H1 (cell line): ENCODE results near the gene UPF1. TPM values are rescaled to one million over a fixed set of nuclear protein-coding genes. Genes with fewer than 3 reads are reported as not detected.

Experiments
- BACH1 ChIP-seq: IDR thresholded peaks from 2 replicates; pipeline ENCODE4 v1.6.1; 2012; ENCODE audit warnings: low read length, improper control_type of control experiment
- BRCA1 ChIP-seq: IDR thresholded peaks from 2 replicates; pipeline ENCODE4 v1.6.1; 2012; ENCODE audit warnings: low read depth, low read length, improper control_type of control experiment
- CTBP2 ChIP-seq: IDR thresholded peaks from 2 replicates; pipeline ENCODE4 v1.7.0; 2011; ENCODE audit warnings: borderline replicate concordance, mild to moderate bottlenecking, moderate library complexity, mixed read lengths, low read length; ENCODE audit not compliant: insufficient read depth, insufficient read length
- JUN ChIP-seq: IDR thresholded peaks from 2 replicates; pipeline ENCODE4 v1.6.1; 2011; ENCODE audit warnings: low read depth, mild to moderate bottlenecking, improper control_type of control experiment, low read length
- KDM5A ChIP-seq: fragments of 200-600 bp; IDR thresholded peaks from 2 replicates; pipeline ENCODE4 v1.7.1; 2012; ENCODE audit warnings: mild to moderate bottlenecking, low read length, inconsistent platforms, mixed read lengths
- POU5F1 ChIP-seq: IDR thresholded peaks from 2 replicates; pipeline ENCODE4 v1.6.1; 2011; ENCODE audit warnings: low read depth, mild to moderate bottlenecking, low read length, moderate library complexity
- SAP30 ChIP-seq: fragments of 300-600 bp; sonication (generic); IDR thresholded peaks from 2 replicates; pipeline ENCODE4 v1.7.1; 2012; ENCODE audit warnings: low read length, moderate library complexity, mild to moderate bottlenecking, inconsistent platforms; ENCODE audit not compliant: insufficient read depth, insufficient replicate concordance
- SIRT6 ChIP-seq: IDR thresholded peaks from one replicate; pipeline ENCODE4 v1.7.1; 2012; ENCODE audit warnings: low read length, inconsistent platforms
- SIX5 ChIP-seq: IDR thresholded peaks from 2 replicates; pipeline ENCODE4 v1.6.1; 2011; ENCODE audit warnings: mild to moderate bottlenecking, low read depth, low read length
- SUZ12 ChIP-seq: fragments of 200-600 bp; sonication (generic); IDR thresholded peaks from 2 replicates; pipeline ENCODE4 v1.6.1; 2012; ENCODE audit warnings: mild to moderate bottlenecking, inconsistent platforms, low read length, moderate library complexity, mixed read lengths
- polyA plus RNA-seq, 7 experiments: library from polyadenylated mRNA; depleted of rRNA in 3 of 7; stranded (reverse) in 5 of 7; unstranded in 2 of 7; fragments of >200 nt in 5 of 7; fragments of 200-250 nt in 2 of 7; gene quantifications; 1 replicate in 5 of 7; 2 replicates in 1 of 7; 4 replicates in 1 of 7; pipeline versions ENCODE4 v1.2.1 to v1.2.3, GENCODE V29; 2011 to 2013; ENCODE audit warnings: missing spikeins in 2 of 7, mixed read lengths in 2 of 7
- total RNA-seq: library from RNA; stranded (reverse); fragmentation: NEBNext Ultra II Directional; extraction: Animal tissue kit (Norgen Biotek cat#: 25700); gene quantifications from 2 replicates; pipeline ENCODE4 v1.2.1, GENCODE V29; 2021

UPF1 gene
- total and polyA plus RNA-seq, 2 of the 8 experiments (the other 6 are each of a cell fraction or from before 2014, with no cell fraction given), result 46.4 to 62.0 TPM

DNA sequence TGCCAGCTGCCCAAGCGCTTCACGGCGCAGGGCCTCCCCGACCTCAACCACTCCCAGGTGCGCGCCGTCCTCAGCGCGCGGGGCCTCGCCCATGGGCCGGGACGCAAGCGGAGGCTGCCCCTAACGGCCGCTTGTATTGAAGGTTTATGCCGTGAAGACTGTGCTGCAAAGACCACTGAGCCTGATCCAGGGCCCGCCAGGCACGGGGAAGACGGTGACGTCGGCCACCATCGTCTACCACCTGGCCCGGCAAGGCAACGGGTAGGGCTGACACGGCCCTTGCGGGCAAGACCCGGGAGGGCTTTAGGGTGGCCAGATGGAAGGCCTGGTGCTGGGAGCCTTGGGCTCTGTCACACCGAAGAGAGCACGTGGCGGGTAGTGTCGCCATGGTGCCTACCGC lies 23.2 kb downstream of the UPF1 start (continued):
- TF ChIP-seq JUN (no peak), SAP30 (no peak), CTBP2 (no peak), BACH1 (no peak), SUZ12 (no peak), POU5F1 (no peak), SIRT6 (no peak), BRCA1 (no peak), SIX5 (no peak), KDM5A (no peak)
